Endometrial microvascular endothelial cells (primary cell): ENCODE measurements around the gene PVALB. TPM values are rescaled to one million over a fixed set of nuclear protein-coding genes. Genes with fewer than 3 reads are reported as not detected.

Experiments
- in situ Hi-C: cut with HindIII; loops from 2 replicates; pipeline ENCODE4 v1.10.0; 2017; ENCODE audit warnings: low sequenced_read_pairs, low pct_unique_long_range_greater_than_20kb; ENCODE audit errors: inconsistent ontology term
- total RNA-seq: library from RNA; depleted of rRNA; stranded (reverse); fragments of >200 nt; gene quantifications from one replicate; pipeline ENCODE4 v1.2.3, GENCODE V29; 2015; ENCODE audit errors: inconsistent ontology term

Gene PVALB
- total RNA-seq, 1 donor from 2014 or later, result not detected

DNA sequence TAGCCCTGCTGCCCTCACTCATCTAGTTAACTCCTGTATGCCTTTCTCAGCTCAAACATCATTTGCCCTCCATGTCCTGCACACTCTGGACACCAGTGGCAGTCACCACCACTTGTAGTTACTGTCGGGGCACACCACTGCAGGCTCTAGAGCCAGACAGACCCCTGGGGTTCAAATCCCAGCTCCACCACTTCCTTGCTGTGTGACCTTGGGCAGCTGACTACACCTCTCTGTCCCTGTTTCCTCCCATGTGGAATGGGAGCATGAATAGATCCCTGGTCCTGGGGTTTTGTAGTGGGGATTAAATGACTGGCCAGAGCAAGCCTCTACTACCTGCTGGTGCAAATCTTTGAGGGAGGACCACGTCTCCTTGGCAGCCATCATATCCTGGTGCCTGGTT is 33.1 kb downstream of the PVALB start:
- in situ Hi-C loops, result no loop called here

DNA sequence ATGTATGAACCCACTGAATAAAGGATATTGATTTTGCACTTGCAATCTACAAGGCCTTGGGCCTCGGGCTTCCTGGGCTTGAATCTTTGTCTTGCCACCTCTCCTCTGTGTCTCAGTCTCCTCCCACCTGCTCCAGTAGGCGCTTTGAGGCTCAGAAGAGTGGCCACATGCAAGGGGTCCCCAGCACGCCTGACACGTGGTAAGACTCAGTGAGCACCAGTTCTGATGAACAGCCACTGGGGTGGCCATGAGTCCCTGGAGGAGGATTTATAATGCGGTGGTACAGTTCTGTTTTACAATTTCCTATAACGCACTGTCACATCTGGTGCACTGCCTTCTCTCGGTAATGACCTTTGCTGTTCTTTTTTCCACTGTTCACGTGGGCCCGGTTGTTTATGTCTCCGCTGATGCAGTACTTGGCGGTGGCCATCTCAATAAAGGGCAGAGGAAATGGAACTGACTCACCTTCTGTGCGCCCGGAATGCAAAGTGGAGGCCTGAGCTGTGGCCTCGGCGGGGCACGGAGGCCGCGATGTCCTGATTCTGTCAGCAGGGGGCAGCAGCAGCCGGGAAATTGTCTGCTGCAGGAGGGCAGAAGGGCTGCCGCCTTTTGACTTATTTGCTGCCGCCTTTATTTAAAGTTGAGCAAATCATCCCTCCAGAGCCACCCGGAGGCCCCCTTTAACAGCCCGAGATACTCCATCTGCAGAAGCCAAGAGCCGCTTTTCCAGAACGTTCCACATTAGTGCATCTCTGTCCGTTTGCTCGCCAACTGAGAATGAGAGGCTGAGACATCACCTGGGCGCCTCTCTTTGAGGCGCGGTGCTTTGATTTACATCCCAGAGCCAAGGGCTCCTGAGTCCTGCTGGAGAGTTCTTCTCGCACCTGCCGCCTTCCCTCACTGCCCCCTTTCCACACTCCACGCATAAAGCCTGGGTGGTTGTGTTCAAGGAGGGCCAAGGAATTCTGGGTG is 34.9 kb downstream of the PVALB start:
- in situ Hi-C loops, result no loop called here

DNA sequence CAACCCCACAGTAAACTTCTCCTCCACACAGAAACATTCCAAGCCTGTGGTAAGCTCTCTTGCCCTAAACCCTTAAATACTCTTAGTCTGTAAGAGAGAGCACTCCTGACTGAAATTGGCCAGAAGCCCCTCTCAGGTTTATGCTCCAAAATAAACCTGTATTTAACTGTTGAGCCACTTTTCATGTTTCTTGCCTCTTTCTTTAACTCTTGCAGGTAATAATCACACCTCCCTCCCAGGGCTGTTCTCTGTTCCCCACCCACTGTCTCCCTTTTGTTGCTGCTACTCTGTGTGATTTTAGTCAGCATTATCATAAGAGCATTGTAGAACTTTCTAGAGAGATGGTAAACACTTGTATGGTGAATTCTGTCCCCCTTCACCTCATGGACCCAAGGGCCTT is 38.8 kb downstream of the PVALB start:
- in situ Hi-C loops, result loop anchor here (10.0 kb wide), 2 partner anchors 57 to 257 kb away; no protein-coding TSS in a partner anchor

DNA sequence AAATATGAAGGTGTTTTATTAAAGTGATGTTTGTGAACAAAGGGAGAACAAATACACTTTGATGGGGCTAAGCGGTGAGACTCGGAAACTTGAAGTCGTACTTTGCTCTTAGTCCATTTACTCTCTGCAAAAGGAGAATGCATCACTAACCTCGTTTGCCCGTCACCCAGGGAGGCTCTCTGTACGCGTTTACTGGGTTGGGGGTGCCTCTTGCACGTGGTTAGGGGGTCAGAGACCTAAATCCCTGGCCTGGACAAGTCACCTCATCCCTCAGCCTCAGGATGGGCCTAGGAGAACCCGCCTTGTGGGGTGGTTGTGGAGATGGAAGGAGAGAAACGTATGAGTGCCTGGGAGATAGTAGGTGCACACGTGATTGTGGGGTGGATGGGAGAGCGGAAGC is 40.1 kb downstream of the PVALB start:
- in situ Hi-C loops, result loop anchor here (10.0 kb wide), 2 partner anchors 58 to 258 kb away; no protein-coding TSS in a partner anchor

DNA sequence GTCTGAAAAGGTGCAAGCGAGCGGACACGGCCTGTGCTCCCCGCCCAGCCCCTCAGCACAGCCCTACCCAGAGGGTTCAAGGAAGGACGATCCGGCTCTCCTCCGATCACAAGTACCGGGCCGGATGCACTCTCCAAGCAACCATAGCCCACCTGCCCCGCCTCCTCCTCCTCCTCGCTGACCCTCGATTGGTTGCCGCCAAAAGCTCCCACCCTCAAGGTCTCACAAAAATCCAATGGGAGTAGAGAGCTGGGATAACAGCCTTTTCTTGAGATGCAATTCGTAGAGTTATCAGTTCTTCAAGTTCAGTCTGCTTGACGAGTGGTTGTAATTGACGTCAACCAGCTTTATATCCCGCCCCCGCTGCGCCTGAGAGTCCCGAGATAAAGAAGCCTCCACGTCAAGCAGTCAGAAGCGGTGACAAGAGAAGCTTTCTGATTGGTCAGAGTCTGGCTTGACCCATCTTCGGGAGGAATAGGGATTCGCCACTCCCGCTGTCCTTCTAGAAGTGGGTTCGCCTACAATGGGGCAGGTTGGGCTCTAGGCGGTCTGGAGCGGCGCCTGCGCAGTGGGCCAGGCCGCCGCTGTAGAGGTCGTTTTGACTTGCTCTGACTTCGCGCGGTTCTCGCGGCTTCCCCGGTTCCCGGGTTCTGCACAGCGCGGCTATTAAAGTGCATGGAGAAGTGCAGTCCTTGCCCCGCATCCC is 40.7 kb downstream of the PVALB start, which contains the start of gene IFT27:
Gene IFT27, minus strand, starts transcription at position 156 of the 706 bp plus-strand sequence. CDS start 412 bp downstream, outside the sequence.
- in situ Hi-C loops, result loop anchor here (10.0 kb wide), 2 partner anchors 59 to 259 kb away; no protein-coding TSS in a partner anchor

DNA sequence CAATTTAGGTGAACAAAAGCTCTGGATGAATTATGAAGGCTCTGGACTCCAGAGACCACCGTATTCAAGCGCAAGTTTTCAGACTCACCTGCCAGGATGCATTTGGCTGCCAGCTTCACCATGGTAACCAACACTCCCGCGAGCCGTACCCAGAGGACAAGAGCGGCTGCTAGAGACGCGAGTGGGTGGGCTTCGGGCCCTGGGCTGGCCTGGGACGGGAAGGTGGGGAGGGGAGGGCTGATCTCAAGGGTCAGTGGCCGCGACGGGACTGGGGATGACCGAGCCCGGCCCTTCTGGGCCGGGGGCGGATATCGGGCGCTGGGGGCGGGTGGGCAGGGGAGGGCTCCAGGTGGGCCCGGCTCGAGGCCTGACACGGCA is 41.3 kb downstream of the PVALB start:
- in situ Hi-C loops, result loop anchor here (10.0 kb wide), 2 partner anchors 59 to 259 kb away; no protein-coding TSS in a partner anchor

DNA sequence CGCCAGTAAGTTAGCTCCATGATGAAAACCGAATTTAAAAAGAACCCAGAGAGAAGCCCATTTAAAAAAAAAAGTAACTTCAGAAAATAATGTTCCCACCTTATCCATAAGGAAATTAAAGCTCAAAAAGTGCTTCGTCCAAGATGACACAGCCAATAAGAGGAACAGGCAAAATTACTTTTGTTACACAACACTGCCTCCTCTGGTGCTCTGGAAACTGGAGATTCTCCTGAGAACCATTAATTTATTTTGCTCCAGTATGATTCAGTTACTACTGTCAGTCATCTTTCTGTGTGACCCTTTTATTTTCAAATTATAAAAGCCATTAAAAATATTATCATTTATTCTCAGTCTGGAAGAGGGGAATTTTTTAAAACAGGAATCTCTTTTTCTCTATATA is 42.9 kb downstream of the PVALB start:
- in situ Hi-C loops, result loop anchor here (10.0 kb wide), 2 partner anchors 61 to 261 kb away; no protein-coding TSS in a partner anchor

DNA sequence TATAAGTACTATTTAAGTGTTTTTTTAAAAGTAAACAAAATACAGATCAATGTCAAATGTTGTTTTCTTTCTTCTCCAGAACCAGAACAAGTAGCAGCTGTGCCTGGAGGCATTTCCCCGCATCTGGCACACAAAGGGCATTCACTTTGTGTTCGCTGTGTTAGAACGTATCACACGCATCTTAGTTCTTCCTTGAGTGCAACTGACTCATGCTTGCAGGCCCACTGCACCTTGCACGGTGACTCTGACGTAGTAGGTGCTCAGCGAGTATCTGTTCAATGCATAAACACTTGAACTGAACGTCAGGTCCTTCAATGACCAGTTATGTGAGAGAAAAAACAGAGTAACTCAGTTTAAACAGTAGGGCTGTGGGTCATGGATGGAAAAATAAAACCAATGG is 44.4 kb downstream of the PVALB start:
- in situ Hi-C loops, result loop anchor here (10.0 kb wide), 2 partner anchors 62 to 262 kb away; no protein-coding TSS in a partner anchor

DNA sequence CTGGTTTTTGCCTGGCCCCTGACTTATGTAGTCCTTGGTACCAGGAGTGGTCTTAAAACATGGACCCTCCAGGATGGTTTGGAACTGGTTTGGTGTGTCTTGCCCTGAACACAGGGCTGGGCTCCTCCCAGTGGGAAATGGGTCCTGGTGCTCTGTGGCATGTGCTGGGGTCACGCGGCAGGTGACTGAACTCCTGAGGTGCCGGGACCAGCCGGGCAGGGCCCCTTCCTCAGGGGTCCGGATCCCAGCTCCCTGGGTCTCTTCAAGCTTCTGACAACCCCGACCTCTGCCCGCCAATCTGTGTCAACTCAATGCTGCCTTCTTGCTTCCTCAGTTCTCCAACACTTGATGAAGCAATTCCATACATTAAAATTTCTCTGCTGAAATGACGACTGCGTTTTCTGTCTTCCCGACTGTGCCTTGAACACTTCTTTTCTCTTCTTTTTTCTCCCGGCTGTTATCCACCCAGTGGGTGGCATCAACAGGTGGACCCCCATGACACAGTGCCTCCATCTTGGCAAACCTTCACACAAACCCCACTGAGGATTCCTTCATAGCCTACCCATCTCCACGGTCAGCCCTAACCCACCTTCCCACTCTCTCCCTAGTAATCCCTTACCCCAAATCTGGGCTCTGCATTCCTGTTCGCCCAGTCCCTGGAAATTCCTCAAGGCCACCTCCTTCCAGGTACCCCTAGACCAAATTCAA is 45.3 kb downstream of the PVALB start:
- in situ Hi-C loops, result loop anchor here (10.0 kb wide), 2 partner anchors 63 to 263 kb away; no protein-coding TSS in a partner anchor

DNA sequence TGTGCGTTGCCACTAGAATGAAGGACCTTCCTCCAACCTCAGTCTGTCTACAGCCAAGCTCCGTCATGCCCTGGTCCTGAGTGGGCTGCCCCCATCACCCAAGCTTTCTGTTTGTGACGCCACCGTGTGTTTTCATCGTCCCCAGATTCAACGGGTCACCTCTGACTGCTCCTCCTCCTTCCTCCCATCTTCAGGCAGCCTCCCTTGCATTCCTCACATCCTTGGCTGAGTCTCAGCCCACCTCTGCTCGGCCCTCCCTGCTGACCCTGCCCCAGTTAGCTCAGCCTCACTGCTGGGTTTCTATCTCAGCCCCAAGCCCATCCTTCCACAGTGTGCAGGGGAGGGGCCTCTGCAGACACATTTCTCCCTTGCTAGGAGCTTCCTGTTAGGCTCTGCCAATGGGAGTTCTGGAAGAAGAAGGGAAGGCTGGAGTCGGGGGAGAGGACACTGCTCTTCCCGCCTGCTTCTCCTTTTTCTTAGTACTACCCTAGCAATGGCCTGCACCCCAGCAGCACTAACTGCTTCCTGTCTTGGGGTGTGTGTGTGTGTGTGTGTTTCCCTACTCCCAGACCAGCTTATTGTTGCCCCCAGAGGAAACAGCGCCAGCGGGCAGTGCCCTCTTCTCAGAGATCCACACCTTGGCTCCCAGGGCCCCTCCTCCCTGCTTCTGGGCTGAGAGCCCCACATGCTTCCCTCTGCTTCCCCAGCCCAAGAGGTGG is 46.2 kb downstream of the PVALB start:
- in situ Hi-C loops, result loop anchor here (10.0 kb wide), 2 partner anchors 64 to 264 kb away; no protein-coding TSS in a partner anchor

DNA sequence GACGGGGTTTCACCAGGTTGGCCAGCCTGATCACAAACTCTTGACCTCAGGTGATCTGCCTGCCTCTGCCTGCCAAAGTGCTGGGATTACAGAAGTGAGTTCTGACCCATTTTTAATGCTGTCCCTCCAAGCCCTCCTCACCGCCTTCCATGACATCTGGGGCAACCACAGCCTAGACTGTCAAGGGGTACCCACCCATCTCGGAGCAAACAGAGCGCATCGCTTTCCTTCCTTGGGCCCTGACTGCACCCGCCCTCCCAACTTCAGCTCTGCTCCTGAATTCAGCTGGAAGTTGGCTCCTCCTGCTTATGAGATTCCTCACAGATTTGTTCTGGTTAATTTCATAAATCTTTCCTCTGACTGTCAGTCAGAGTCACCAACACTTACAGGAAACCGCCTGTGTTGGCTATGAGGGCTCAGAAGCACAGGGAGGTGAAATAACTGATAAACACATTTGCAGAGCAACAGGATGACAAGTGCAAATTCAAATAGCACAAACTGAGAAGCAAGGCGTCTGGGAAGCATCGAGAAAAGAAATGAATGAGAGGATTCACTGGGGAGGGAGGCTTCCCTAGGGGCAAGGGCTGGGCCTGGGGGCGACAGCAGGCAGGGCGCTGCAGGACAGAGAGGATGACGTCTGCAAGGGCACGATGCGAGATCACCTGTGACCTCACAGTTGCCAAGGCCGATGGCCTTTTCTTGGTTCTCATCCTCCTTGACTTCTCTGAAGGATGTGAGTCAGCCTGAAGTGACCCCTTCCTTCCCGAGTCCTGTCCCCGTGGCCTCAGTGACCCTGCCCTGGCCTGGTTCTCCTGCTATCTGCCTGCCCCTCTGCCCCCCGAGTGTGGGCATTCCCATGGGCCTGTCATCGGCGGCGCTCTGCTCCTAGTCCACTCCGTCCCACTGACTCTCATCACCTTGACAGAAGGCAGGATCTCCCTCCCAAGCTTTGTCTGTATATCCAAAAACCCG is 47.0 kb downstream of the PVALB start:
- in situ Hi-C loops, result loop anchor here (10.0 kb wide), 2 partner anchors 65 to 265 kb away; no protein-coding TSS in a partner anchor

DNA sequence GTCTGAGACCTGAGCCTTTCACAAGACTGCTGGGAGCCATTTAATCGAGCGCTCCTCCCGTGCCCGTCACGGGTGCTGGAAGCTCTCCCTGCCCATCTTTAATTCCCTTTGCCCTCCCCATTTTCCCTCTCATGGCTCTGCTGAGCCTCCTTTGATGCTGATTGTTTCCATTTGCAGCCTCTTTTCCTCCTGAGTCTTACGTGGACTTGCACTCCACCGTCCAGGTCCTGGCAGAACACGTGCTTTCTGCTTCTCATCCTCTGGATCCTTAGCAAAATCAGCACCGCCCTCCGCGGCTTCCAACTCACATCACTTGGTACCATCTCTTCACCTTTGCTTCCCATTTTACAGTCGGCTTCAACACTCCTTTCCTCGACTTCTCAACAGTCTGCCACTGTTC is 48.2 kb downstream of the PVALB start:
- in situ Hi-C loops, result no loop called here

DNA sequence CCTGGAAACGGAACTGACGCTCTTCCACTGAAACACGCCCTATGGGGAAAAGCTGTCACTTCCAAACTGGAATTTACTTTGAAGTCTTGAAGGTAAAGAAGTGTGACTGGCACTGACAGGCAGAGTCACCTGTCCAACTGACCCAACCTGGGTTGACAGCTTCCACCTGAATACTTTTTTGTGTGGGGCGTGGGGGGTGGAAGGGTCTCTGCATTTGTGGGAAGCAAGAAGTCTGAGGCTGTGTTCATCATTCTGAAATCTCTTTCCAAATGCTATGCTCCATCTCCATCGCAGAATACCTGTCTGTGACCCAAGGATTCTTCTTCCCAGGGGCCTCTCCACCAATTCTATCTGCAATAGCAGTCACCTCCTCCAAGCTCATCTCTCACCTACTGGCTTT is 48.7 kb downstream of the PVALB start:
- in situ Hi-C loops, result no loop called here

DNA sequence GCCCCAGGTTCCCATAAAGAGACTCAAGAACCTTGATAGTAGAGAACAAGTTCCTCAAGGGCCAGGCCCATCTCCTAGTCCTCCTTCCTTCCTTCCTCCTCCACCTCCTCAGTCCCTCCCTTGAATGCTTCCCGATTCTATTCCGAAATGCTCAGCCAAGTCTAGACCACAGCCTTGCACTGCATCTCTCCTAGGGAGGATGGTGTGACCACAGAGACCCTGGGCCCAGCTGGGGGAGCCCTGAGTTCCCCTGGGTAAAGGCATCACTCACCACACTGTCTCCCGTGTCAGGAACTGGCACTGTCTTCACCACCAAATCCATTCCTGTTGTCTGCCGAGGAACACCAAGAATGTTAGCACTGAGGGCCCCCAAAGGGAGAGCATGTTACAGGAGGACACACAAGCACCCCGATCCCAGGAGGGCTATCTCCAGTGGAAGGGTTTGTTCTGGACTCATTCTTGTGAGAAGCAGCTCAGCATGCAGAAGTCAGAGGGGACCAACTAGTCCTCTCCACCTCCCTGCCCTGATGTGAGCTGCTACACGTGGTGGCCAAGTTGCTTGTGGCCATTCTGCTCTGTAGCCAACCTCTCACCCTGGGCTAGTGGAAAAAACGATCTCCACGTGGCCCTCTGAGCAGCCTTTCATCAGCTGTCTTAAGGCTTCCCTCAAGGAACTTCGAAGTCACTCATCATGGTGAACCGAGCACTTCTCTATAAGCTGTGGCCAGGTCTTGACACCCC is 49.6 kb downstream of the PVALB start:
- in situ Hi-C loops, result no loop called here

DNA sequence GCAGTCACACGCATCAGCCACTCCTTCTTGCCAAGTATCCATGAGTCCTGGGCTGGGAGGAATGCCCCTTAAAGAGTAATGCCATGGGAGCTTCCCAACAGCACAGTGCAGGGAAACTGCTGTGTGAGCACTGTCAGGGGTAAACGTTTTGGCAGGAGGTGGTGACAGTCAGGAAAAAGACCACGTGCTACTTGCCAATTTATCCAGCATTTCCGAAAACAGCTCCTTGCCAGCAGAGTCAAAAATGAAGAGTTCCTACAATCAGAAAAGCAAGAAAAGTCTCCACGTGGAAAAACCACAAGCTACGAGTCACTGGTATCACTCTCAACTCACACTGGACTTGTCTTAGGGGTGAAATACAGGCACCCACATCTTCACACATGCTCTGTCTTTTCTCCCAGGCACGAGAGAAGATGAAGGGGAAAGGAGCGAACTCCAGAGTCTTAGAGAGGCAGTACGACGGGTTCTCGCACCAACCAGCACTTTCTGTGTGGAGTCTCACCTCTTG is 50.8 kb downstream of the PVALB start:
- in situ Hi-C loops, result no loop called here
